ENCODE measurements around the gene GBGT1.
"Not testable (repeated sequence)": the region's sequence is repeated elsewhere in the genome, so short reads cannot be mapped to it uniquely, and the experiment has no call there.

GBGT1 gene

DNA sequence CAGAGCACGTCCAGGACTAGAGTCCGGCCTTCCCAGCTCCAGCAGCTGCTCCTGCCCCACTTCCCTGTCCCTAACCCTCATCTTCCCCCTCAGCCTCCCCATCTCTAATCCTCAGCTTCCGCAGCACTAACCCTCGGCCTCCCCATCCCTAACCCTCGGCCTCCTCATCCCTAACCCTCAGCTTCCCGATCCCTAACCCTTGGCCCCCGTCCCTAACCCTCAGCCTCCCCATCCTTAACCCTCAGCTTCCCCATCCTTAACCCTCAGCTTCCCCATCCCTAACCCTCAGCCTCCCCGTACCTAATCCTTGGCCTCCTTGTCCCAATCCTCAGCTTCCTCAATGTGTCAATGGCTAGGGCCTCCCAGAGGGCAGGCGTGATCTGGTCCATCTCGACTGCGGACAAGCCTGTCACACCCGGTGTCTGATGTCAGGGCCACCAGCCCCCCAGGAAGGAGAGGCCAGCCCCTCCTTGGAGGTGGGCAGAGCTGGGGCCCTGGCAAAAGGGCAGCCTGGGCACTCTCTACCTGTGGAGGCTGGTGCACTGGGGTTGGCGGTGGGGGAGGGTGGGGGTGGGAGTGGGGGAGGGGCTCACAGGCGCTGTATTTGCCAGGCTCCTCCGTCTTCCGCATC is 43.9 kb upstream of the GBGT1 start:
- H3K27me3 ChIP-seq (ENCODE audit: low read depth, low read length), result peaks cover 5% of the 10 kb centered on the region; the same call in 1 of the 2 replicates

DNA sequence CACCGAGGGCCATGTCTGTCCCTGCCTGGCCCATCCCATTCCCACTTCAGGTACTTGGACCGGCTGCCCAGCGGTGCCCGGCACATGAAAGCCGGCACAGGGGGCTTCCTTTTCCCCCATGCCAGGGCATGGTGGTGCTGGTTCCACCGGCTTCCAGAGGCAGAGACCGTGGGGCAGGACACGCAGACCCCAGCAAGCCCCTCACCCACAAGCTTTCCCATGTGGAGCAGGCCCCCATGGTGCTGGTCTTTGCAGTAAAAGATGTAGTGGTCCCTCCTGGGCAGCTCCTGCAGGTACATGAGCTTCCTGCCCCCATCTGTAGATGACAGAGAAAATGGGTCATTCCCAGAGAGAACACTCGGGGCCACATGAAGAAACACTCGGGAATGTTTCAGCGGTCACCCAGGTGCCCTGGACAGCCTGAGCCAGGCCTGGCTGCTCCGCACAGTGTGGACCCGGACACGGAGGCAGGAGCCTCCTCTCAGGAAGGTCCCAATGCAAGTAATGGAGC is 43.4 kb upstream of the GBGT1 start:
- Histone ChIP-seq H3K27ac (ENCODE audit: low read length) (no peak overlapping the region), H3K79me2 (ENCODE audit: low read length) (no peaks in the 10 kb centered on the region), H3K4me2 (ENCODE audit: low read length) (no peak overlapping the region), H2AFZ (ENCODE audit: low read depth, low read length) (no peak overlapping the region), H3K36me3 (replicated peaks; ENCODE audit: low read depth, low read length) (no peaks in the 10 kb centered on the region), H3K4me1 (ENCODE audit: low read length) (no peaks in the 10 kb centered on the region), H4K20me1 (ENCODE audit: insufficient read depth, low read length) (no peaks in the 10 kb centered on the region), H3K9ac (ENCODE audit: low read length) (no peak overlapping the region), H3K27me3 (ENCODE audit: low read depth, low read length) (peaks cover 1% of the 10 kb centered on the region; the same call in 1 of the 2 replicates), H3K4me3 (ENCODE audit: low read length) (no peak overlapping the region), H3K9me3 (ENCODE audit: insufficient read depth, low read length) (no peaks in the 10 kb centered on the region)
- TF ChIP-seq EZH2phosphoT487 (IDR thresholded peaks at IDR 0.05; ENCODE audit: low read depth), result no peak
- TF ChIP-seq, protein P1, sequence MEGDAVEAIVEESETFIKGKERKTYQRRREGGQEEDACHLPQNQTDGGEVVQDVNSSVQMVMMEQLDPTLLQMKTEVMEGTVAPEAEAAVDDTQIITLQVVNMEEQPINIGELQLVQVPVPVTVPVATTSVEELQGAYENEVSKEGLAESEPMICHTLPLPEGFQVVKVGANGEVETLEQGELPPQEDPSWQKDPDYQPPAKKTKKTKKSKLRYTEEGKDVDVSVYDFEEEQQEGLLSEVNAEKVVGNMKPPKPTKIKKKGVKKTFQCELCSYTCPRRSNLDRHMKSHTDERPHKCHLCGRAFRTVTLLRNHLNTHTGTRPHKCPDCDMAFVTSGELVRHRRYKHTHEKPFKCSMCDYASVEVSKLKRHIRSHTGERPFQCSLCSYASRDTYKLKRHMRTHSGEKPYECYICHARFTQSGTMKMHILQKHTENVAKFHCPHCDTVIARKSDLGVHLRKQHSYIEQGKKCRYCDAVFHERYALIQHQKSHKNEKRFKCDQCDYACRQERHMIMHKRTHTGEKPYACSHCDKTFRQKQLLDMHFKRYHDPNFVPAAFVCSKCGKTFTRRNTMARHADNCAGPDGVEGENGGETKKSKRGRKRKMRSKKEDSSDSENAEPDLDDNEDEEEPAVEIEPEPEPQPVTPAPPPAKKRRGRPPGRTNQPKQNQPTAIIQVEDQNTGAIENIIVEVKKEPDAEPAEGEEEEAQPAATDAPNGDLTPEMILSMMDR (IDR thresholded peaks at IDR 0.05; ENCODE audit: low read depth, low read length), result no peak

More for the DNA sequence above, 43.9 kb upstream of the GBGT1 start:
- TF ChIP-seq, protein P1 (IDR thresholded peaks at IDR 0.05; ENCODE audit: low read depth, low read length), result no peak
- TF ChIP-seq EZH2phosphoT487 (IDR thresholded peaks at IDR 0.05; ENCODE audit: low read depth), result no peak
- Histone ChIP-seq H3K9ac (ENCODE audit: low read length) (no peak overlapping the region), H3K79me2 (ENCODE audit: low read length) (no peaks in the 10 kb centered on the region), H2AFZ (ENCODE audit: low read depth, low read length) (no peak overlapping the region), H3K4me3 (ENCODE audit: low read length) (no peak overlapping the region), H3K4me1 (ENCODE audit: low read length) (no peaks in the 10 kb centered on the region), H4K20me1 (ENCODE audit: insufficient read depth, low read length) (no peaks in the 10 kb centered on the region), H3K9me3 (ENCODE audit: insufficient read depth, low read length) (no peaks in the 10 kb centered on the region), H3K4me2 (ENCODE audit: low read length) (no peak overlapping the region), H3K36me3 (replicated peaks; ENCODE audit: low read depth, low read length) (no peaks in the 10 kb centered on the region), H3K27ac (ENCODE audit: low read length) (no peak overlapping the region)

DNA sequence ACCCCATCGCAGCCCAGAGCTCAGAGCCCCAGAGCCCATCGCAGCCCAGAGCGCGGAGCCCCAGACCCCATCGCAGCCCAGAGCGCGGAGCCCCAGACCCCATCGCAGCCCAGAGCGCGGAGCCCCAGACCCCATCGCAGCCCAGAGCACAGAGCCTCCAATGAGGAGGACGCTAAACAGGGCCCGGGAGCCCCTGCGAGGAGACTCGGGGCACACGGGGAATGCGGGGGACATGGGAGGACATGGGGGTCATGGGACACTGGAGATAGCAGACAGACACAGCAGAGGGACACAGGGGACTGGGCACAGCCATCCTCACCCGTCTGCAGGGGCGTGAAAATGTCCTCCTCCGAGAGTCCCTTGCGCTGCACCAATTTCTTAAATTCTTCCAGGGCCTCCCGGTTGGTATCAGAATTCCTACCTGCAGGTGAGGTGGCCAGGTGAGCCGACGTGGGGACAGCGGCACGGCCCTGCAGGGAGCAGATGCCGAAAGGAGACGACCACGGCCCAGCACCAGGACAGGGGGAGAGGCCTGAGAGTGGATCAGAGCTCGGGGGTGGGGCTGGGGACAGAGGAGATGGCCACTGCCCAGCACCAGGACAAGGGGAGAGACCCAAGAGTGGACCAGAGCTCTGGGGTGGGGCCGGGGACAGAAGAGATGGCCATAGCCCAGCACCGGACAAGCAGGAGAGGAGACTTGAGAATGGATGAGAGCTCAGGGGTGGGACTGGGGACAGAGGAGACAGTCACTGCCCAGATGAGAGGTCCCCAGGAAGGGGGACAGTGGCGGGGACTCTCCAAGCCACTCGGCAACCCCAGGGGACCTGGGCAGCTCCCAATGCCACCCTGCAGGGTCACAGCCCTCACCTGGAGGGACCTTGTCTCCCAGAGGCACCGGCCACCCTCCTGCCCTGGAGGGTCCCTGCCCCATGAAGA is 42.5 kb upstream of the GBGT1 start:
- Histone ChIP-seq H3K27me3 (ENCODE audit: low read depth, low read length) (no peaks in the 10 kb centered on the region), H2AFZ (ENCODE audit: low read depth, low read length) (no peak overlapping the region), H3K9me3 (ENCODE audit: insufficient read depth, low read length) (no peaks in the 10 kb centered on the region), H4K20me1 (ENCODE audit: insufficient read depth, low read length) (no peaks in the 10 kb centered on the region), H3K4me2 (ENCODE audit: low read length) (no peak overlapping the region), H3K4me1 (ENCODE audit: low read length) (no peaks in the 10 kb centered on the region), H3K36me3 (replicated peaks; ENCODE audit: low read depth, low read length) (no peaks in the 10 kb centered on the region), H3K4me3 (ENCODE audit: low read length) (no peak overlapping the region), H3K27ac (ENCODE audit: low read length) (no peak overlapping the region), H3K79me2 (ENCODE audit: low read length) (no peaks in the 10 kb centered on the region), H3K9ac (ENCODE audit: low read length) (no peak overlapping the region)
- TF ChIP-seq, protein P1 (IDR thresholded peaks at IDR 0.05; ENCODE audit: low read depth, low read length), result no peak
- TF ChIP-seq EZH2phosphoT487 (IDR thresholded peaks at IDR 0.05; ENCODE audit: low read depth), result no peak

DNA sequence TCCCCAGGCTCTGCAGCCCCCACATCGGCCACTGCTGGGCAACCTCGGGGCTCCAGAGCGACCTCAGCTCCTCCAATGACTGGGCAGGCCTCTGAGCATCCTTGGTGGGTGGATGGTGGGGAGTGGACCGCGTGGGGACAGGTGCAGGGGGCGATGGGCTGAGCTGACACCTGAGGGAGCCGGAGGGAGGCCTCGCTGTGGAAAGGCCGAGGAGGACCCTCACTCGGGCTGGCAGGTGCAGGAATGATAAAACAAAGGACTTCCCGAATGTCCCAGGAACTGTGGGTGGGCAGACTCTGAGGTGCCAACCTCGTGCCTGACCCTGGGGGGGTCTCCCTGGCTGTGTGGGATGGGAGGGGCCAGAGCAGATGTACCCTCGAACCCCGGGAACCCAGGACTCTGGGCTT is 41.8 kb upstream of the GBGT1 start:
- H2AFZ ChIP-seq (ENCODE audit: low read depth, low read length); H3K9me3 ChIP-seq (ENCODE audit: insufficient read depth, low read length); H3K36me3 ChIP-seq (replicated peaks; ENCODE audit: low read depth, low read length); H3K4me2 ChIP-seq (ENCODE audit: low read length); H3K27ac ChIP-seq (ENCODE audit: low read length); H3K4me3 ChIP-seq (ENCODE audit: low read length); H3K79me2 ChIP-seq (ENCODE audit: low read length); H4K20me1 ChIP-seq (ENCODE audit: insufficient read depth, low read length); H3K4me1 ChIP-seq (ENCODE audit: low read length); H3K9ac ChIP-seq (ENCODE audit: low read length); H3K27me3 ChIP-seq (ENCODE audit: low read depth, low read length): not testable (repeated sequence)
